ENCODE results near the gene ZBTB38.

ZBTB38 gene

DNA sequence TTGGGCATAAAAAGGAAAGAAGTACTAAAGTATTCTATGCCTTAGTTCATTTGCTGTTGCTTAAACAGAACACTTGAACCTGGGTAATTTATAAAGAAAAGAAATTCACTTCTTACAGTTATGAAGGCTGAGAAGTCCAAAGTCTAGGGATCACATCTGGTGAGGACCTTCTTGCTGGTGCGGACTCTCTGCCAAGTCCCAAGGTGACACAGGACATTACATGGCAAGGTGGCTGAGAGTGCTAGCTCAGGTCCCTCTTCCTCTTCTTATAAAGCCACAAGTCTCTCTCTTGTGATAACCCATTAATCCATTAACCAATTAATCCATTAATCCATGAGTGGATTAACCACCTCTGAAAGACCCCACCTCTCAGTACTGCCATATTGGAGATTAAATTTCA, 3.1 kb upstream of the ZBTB38 start:
- H3K27ac ChIP-seq = peak overlapping the region; percentile 58 to 94
- TF ChIP-seq, protein P1, sequence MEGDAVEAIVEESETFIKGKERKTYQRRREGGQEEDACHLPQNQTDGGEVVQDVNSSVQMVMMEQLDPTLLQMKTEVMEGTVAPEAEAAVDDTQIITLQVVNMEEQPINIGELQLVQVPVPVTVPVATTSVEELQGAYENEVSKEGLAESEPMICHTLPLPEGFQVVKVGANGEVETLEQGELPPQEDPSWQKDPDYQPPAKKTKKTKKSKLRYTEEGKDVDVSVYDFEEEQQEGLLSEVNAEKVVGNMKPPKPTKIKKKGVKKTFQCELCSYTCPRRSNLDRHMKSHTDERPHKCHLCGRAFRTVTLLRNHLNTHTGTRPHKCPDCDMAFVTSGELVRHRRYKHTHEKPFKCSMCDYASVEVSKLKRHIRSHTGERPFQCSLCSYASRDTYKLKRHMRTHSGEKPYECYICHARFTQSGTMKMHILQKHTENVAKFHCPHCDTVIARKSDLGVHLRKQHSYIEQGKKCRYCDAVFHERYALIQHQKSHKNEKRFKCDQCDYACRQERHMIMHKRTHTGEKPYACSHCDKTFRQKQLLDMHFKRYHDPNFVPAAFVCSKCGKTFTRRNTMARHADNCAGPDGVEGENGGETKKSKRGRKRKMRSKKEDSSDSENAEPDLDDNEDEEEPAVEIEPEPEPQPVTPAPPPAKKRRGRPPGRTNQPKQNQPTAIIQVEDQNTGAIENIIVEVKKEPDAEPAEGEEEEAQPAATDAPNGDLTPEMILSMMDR (IDR thresholded peaks at IDR 0.05) = no peak
- no peak overlapping the region for H3K4me3 ChIP-seq
- DNase-seq (ENCODE audit: low spot score) = no peak

DNA sequence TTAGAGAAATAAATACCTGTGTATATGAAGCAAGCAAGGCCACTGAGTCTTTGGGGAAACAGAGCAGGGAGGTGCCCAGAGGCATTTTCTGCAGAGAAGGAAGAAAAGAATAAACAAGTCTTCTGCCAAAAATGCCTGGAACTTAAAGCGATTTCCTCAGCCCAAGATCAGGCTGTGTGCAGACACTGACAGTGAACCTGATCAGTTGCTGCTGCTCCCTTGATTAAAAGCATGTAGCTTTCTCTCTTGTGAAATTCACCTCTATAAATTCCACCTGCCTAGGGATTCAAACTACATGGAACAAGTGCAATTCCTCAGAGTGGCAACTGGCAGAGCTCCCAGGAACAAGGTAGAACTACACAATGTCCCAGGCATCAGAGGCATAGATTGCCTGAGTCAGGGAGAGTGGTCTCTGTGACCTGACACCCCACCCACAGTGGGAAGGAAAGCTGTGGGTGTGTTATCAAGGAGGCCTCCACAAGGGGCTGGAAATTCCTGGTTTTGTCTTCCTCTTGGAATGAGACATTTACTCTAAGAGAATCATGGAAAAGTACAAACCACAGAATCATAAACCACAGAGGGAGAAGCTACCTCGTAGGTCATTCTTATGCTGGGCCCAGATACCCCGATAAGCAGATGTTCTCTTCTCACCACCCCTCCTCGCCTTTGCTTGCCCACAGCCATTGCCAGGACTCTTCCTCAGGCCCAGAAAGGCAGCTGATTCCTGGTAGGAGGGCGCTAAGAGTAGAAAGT, 1.8 kb upstream of the ZBTB38 start:
- no peak for DNase-seq (ENCODE audit: low spot score)
- H3K4me3 ChIP-seq = no peak overlapping the region
- H3K27ac ChIP-seq = peak overlapping the region; percentile 94 to 98
- TF ChIP-seq, protein P1 (IDR thresholded peaks at IDR 0.05) = no peak

DNA sequence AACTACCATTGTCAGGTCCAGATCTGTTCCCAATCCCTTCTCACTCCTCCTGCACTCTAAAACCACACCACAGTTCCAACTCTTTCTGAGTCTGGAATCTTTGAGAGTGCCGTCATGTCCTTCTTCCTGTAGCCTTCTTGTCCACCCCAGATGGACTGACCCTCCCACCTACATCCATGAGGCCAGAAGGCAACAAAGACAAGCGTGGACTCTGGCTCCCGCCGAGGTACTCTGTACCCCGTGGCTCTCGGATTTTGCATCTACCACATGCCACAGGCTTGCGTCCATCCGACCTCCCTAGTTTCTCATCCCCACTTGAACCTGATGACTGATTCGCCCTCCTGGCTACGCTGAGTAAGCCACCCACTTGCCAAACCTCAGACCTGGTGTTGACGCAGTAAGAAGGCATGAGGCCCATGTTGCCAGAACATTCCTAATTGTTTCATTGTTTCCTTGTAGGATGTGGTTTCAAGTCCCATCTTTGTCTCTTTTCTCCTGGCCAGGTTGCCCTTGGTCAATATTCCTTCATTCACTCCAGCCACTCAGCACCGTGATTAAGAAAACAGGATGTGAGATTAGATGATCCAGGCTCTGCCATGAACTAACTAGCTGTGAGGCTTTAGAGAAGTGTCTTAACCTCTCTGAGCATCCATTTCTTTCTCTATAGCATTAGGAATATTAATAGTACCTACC, 1.1 kb upstream of the ZBTB38 start:
- peak; percentile 78 for DNase-seq (ENCODE audit: low spot score)
- Histone ChIP-seq H3K4me3 (no peak overlapping the region), H3K27ac (peak overlapping the region; percentile 94 to 98)
- TF ChIP-seq, protein P1 (IDR thresholded peaks at IDR 0.05) = no peak

DNA sequence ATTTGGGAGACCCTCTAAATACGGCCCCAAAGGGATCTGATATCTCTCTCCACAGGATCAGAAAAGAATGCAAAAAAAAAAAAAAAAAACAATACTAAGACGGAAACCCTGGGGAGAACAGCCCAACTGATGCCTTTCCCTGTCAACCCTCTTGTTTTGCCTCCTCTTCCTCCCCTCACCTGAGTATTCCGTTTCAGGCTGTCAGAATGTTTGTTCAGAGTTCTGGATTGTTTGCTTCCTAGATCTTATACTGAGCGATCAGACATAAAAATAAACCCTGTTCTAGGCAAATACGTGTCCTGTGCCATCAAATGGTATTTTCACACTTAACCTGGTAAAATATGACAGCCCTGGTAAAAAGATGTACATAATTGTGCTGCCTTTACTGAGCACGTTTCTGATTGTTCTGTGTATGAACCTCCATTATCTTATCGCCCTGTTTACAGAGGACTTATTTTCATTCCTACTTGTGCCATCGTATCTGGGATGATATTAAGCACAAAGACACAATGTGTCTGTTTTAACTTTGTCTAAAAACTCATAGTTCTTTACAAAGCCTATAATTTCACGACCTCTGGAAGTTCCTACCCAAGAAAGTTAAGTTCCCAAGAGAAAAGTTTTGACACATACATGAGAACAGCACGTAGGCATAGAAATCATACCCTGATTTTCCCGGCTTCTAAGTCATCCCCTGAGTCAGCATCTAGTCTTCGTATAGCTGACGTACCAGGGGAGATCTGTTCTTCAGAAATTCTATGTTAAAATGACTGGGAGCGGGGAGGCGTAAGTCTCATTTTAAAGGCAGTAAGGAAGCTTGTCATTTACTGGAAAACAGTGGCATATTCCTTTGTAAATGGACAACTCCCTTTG, 856 bp downstream of the ZBTB38 start:
- Histone ChIP-seq H3K4me3 (peak overlapping the region; percentile 68), H3K27ac (peak overlapping the region; percentile 94 to 98)
- TF ChIP-seq, protein P1 (IDR thresholded peaks at IDR 0.05) = no peak
- DNase-seq (ENCODE audit: low spot score) = no peak

DNA sequence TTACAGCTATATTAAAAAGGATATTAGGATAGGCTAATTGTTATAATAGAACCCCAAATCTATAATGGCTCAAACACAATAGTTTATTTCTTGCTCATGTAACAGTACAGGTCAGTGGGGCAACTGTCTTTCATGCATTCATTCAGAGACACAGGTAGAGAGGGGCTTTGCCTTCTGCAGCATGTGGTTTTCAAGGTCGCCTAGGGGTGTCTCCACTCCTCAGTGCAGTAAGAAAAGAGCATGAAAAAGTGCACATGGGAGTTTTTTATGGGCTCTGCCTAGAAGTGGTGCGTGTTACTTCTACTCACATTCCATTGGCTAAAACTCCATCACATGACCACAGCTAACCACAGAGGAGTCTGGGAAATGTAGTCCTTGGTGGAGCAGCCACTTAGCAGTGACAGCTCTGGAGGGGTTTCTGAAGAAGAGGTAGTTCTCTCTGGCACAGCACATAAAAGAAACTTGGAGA, 1.8 kb downstream of the ZBTB38 start:
- TF ChIP-seq, protein P1 (IDR thresholded peaks at IDR 0.05) = peak; percentile 24
- Histone ChIP-seq H3K4me3 (peak overlapping the region; percentile 68), H3K27ac (peak overlapping the region; percentile 94 to 98)
- peak; percentile 79 for DNase-seq (ENCODE audit: low spot score)

DNA sequence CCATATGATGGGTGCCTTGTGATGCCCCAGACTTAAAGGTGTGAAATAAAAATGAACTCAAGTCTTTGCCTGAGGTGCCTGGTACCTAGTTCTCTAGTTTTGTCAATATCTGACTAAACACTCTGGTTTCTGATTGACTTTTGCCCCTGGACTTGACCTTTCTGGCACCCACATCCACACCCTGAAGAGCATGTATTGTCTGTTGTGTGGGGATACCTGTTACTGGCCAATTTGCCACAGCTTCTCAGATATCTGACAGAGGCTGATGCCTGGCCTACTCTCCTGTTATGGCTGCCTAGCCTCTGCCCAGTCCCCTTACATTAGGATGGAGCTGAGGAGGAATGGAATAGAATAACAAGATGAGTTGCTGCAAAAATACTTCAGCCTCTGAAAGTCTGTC, 3.6 kb downstream of the ZBTB38 start:
- DNase-seq (ENCODE audit: low spot score) = no peak
- TF ChIP-seq, protein P1 (IDR thresholded peaks at IDR 0.05) = no peak
- no peak overlapping the region for H3K4me3 ChIP-seq
- H3K27ac ChIP-seq = no peak overlapping the region
